ENCODE data around the gene MBD3. TPM values are rescaled to one million over a fixed set of nuclear protein-coding genes. Genes with fewer than 3 reads are reported as not detected.
A peak's percentile ranks its signal among the peaks of the same experiment; 100 is the strongest.
"Not testable (repeated sequence)": the region's sequence is repeated elsewhere in the genome, so short reads cannot be mapped to it uniquely, and the experiment has no call there.

The MBD3 gene
- 76.4 and 84.2 TPM in 2 replicates for total RNA-seq (2014; rRNA removed; shearing (Covaris generic))
- polyA plus RNA-seq (2015; cell fraction: cytosol; rRNA removed): 100 and 107 TPM in 2 replicates
- polyA plus RNA-seq (2015; cell fraction: nucleus; rRNA removed): 86.3 and 103 TPM in 2 replicates

- in situ Hi-C loops (cut with HindIII; ENCODE audit: low pct_unique_long_range_greater_than_20kb, low sequenced_read_pairs): no loop called here
- DNase-seq (ENCODE audit: low read depth, low spot score): peak; percentile 90
Observed at GRCh38 chr19:1592755-1593500, at the start of gene MBD3. MBD3 (minus strand) TSS chr19:1592865; CDS start chr19:1592631, 234 bp downstream.

- in situ Hi-C loops (cut with HindIII; ENCODE audit: low pct_unique_long_range_greater_than_20kb, low sequenced_read_pairs); DNase-seq (ENCODE audit: low read depth, low spot score): not testable (repeated sequence)
Observed at GRCh38 chr19:1640893-1641448, 48.3 kb upstream of the MBD3 start.

GRCh38 chr19:1636325-1637236 lies 43.9 kb upstream of the MBD3 start:
- no peak for DNase-seq (ENCODE audit: low read depth, low spot score)
- in situ Hi-C loops (cut with HindIII; ENCODE audit: low pct_unique_long_range_greater_than_20kb, low sequenced_read_pairs): no loop called here

- DNase-seq (ENCODE audit: low read depth, low spot score): no peak
- in situ Hi-C loops (cut with HindIII; ENCODE audit: low pct_unique_long_range_greater_than_20kb, low sequenced_read_pairs): no loop called here
Observed at GRCh38 chr19:1634938-1635243, 42.2 kb upstream of the MBD3 start.

- no peak for DNase-seq (ENCODE audit: low read depth, low spot score)
- in situ Hi-C loops (cut with HindIII; ENCODE audit: low pct_unique_long_range_greater_than_20kb, low sequenced_read_pairs): no loop called here
Observed at GRCh38 chr19:1634242-1634937, 41.7 kb upstream of the MBD3 start.

GRCh38 chr19:1633269-1633826 lies 40.7 kb upstream of the MBD3 start:
- in situ Hi-C loops (cut with HindIII; ENCODE audit: low pct_unique_long_range_greater_than_20kb, low sequenced_read_pairs): no loop called here
- no peak for DNase-seq (ENCODE audit: low read depth, low spot score)

GRCh38 chr19:1632462-1633268 lies 40.0 kb upstream of the MBD3 start:
- in situ Hi-C loops (cut with HindIII; ENCODE audit: low pct_unique_long_range_greater_than_20kb, low sequenced_read_pairs): no loop called here
- DNase-seq (ENCODE audit: low read depth, low spot score): no peak

- in situ Hi-C loops (cut with HindIII; ENCODE audit: low pct_unique_long_range_greater_than_20kb, low sequenced_read_pairs): no loop called here
- DNase-seq (ENCODE audit: low read depth, low spot score): no peak
Observed at GRCh38 chr19:1631557-1632100, 39.0 kb upstream of the MBD3 start.

- DNase-seq (ENCODE audit: low read depth, low spot score): no peak
- in situ Hi-C loops (cut with HindIII; ENCODE audit: low pct_unique_long_range_greater_than_20kb, low sequenced_read_pairs): no loop called here
Observed at GRCh38 chr19:1630811-1631210, 38.1 kb upstream of the MBD3 start.

- no peak for DNase-seq (ENCODE audit: low read depth, low spot score)
- in situ Hi-C loops (cut with HindIII; ENCODE audit: low pct_unique_long_range_greater_than_20kb, low sequenced_read_pairs): no loop called here
Observed at GRCh38 chr19:1630012-1630411, 37.3 kb upstream of the MBD3 start.

- in situ Hi-C loops (cut with HindIII; ENCODE audit: low pct_unique_long_range_greater_than_20kb, low sequenced_read_pairs): no loop called here
- DNase-seq (ENCODE audit: low read depth, low spot score): no peak
Observed at GRCh38 chr19:1629256-1629808, 36.7 kb upstream of the MBD3 start.

GRCh38 chr19:1627194-1627593 lies 34.5 kb upstream of the MBD3 start:
- in situ Hi-C loops (cut with HindIII; ENCODE audit: low pct_unique_long_range_greater_than_20kb, low sequenced_read_pairs): no loop called here
- no peak for DNase-seq (ENCODE audit: low read depth, low spot score)

- in situ Hi-C loops (cut with HindIII; ENCODE audit: low pct_unique_long_range_greater_than_20kb, low sequenced_read_pairs): no loop called here
- DNase-seq (ENCODE audit: low read depth, low spot score): no peak
Observed at GRCh38 chr19:1626417-1627010, 33.8 kb upstream of the MBD3 start.

GRCh38 chr19:1624458-1624857 lies 31.8 kb upstream of the MBD3 start:
- in situ Hi-C loops (cut with HindIII; ENCODE audit: low pct_unique_long_range_greater_than_20kb, low sequenced_read_pairs): no loop called here
- DNase-seq (ENCODE audit: low read depth, low spot score): peak; percentile 70

GRCh38 chr19:1622541-1622940 lies 29.9 kb upstream of the MBD3 start:
- DNase-seq (ENCODE audit: low read depth, low spot score): no peak
- in situ Hi-C loops (cut with HindIII; ENCODE audit: low pct_unique_long_range_greater_than_20kb, low sequenced_read_pairs): no loop called here

- in situ Hi-C loops (cut with HindIII; ENCODE audit: low pct_unique_long_range_greater_than_20kb, low sequenced_read_pairs): no loop called here
- no peak for DNase-seq (ENCODE audit: low read depth, low spot score)
Observed at GRCh38 chr19:1622007-1622406, 29.3 kb upstream of the MBD3 start.
